GM21390 (cell line): ENCODE results near the gene NRAS.

Experiments
- ATAC-seq: cut with Tn5 transposase; IDR thresholded peaks from one replicate; pipeline ENCODE4 v1.9.1; 2021; ENCODE audit not compliant: unreplicated experiment

NRAS gene

DNA sequence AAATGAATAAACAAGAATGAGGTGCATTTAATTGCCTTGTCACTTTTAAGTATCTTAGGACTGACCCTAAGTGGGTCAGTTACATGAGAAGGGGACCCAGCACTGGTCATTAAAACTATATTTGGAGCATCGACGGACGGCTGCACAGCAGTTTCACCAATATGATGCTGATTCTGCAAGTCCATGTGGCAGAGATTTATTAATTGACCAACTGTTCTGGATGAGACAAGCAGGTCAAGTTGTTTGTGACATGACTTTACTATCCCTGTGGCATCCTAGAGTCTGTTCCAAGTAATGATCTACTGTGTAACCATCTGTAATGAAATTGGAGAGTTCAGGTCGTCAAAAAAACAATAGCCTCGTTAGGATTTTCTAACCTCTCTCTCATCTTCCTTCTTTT, 30.7 kb downstream of the NRAS start:
- ATAC-seq: no peak

DNA sequence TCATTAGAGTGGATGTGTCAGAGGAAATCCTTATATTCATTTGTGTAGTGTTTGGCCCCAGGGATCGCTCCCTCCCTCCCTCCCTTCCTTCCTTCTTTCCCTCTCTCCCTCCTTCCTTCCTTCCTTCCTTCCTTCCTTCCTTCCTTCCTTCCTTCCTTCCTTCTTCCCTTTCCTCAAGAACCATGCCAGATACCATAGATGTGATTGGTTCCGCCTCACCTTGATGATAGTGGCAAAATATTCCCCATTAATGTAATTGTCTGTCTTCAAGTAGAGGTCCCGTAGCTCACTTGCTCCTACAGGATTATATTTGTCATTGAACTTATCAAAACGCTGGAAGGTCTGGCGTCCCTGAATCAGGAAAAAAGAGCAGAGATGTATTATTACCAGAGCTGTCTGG, 38.9 kb downstream of the NRAS start:
- no peak for ATAC-seq

DNA sequence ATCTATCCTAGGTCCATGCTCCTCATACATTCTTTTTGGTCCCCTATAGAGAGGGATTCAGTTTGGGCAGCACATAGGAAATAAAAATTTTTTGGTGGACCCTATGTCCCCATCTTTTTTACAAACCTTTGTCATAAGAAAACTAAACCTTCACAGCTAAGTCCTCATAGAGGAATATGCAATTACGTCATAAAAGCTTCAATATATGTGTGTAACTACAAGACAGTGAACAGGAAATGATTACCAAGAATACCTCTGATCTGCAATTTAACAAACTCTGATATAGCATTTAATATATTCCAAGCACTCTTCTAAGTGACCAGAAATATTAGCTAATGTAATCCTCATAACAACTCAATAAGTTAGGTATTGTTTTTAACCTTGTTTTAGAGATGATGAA, 40.5 kb downstream of the NRAS start:
- no peak for ATAC-seq

DNA sequence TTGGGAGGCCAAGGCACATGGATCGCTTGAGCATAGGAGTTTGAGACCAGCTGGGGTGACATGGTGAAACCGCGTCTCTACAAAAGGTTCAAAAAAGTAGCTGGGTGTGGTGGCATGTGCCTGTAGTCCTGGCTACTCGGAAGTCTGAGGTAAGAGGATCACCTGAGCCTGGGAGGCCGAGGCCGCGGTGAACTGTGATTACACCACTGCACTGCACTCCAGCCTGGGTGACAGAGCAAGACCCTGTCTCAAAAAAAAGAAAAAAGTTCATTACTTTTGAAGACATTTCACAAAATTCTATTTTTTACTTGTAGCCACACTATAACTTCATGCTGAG, 44.7 kb downstream of the NRAS start:
- ATAC-seq: no peak

DNA sequence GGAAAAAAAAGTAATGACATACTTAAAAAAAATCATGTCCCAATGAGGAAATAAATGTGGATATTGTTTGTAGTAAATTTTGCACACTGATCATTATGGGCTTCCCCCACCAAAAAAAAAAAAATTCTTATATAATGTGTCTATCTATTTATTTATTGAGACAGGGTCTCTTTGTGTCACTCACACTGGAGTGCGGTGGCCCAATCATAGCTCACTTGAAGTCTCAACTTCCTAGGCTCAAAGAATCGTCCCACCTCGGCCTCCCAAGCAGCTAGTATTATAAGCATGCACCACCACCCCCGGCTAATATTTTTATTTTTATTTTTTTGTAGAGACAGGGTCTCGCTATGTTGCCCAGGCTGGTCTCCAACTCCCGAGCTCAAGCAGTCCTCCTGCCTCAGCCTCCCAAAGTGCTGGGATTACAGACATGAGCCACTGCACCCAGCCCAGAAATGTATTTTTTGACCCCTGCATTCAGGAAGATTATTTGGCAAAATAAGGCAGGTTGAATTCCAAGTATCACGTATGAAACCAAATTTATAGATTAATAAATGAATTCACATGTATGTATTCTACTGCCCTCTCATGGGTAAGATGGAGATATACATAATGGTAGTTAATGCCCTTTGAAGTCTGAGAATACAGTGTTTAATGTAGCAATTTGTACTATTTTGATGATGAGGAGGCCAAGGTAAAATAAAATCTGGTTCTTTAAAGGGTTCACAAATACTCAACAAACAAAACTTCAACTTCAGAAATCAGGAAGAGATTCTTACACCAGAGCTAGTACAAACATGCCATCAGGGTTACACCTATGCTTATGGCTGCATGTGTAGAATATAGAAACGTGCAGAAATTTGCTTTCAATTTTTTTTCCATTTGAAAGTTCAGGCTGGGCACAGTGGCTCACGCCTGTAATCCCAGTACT, 45.3 kb downstream of the NRAS start:
- no peak for ATAC-seq

DNA sequence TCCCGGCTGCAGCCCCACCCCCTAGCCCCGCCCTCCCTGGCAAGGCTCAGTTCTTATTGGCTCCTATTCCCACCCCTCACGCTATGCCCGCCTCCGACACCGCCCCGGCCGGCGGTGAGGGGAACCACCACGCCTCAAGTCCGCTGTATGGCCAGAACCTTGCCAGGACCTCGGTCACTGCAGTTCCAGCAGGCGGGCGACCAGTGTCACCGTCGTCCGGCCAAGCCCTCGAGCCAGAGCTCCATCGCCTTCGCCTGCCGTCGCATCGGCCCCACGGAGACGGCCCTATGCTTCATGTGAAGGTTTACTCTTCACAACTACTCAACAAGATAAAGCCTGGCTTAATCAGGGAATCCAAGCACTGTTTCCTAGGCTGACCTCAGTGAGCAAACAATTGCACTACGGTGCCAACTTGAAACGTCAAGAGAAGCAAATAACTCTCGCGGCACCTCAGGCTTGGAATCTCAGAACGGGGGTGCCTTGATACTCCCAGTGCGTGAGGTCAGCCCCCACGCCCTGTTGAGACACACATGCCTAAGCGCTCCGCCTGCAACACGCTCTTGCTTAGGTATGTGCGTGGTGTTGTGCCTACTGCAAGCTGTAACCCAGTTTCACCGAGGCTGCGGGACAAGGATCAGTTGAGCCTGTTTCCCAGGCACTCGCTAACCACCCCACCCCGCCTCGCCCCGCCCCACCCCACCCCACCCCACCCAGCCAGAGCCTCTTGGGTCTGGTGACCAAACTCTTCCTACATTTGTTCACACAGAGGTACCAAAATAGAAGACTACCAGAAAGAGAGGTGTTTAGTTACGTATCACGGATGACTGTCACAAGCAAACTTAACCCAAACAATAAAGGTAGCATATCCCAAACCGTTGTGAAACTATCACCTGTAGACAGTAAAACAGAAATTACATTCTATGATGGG, 46.2 kb downstream of the NRAS start:
- peak; percentile 98 for ATAC-seq

DNA sequence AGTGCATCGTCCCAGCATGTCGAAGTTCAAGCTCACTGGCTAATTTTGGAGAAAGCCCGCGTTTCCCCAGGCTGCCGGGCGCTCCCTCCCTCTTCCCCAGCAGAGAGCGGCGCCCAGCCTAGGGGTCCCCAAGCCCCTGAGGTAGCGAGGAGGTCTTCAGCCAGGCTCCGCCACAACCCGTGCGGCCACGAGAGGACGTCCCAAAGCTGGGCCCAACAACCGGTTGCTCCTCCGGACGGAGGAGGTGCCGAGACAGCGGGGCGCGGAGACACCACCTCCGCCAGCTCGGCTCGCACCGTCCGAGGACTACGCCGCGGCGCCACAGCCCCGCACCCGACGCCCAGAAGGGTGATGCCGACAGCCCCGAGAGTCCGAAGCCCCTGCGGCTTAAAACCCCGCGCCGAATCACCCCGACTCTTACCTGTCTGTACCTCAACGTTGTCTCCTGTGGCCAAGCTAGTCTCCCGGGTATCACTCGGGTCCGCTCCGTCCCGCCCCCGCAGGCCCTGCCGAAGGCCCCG, 46.9 kb downstream of the NRAS start, which contains the start of gene DENND2C:
Gene DENND2C (minus strand): TSS at position 488 of the 521 bp plus-strand sequence. CDS start 44,065 bp downstream, outside the sequence.
- ATAC-seq: peak; percentile 60

DNA sequence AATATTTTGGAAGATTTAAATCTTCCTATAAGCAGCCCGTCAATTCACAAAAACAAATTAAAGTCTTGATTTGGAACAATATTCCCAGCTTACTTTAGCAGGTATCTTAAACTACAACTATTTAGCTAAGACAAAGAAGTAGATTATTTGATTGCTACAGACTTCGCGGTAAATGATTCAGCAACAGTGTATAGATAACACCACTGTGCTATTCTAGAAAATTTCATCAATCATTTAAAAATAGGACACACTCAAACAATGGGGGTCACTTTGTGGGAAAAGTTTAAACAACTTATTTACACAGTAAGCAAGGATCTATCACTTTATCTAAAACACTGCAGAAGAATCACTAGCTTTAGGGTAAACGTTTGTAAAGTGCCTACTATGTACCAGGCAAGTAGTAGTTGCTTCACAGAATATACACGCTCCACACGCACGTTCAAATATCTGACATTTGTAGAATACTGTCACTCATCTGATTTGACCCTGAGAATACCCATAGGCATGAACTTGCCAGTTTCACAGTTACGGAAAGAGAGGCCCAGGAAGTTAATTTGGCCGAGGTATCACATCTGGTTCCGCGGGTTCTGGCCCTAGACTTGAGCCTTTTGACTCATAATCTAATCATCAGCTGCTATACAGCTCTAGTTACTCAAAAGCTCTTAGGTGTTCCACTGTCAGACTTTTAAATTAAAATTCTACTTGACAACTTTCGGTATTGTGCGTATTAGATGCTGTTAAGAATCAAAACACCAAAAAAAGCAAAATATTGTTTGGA, 47.6 kb downstream of the NRAS start:
- ATAC-seq: no peak

DNA sequence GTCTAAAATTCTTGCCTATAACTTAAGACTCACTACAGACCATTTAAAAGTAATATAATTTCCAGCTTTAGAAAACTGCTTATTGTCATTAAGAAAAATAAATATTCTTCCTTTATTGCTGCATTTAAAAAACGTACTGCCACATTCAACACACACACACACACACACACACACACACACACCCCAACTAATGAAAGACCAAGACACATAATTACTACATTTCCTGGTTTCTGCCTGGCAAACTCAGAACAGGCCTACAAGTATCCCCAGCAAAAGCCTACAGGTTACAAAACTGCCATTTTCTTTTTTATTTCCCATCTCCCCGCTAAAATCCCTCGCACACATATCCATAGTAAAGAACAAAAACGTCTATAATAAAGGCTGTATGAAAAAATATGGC, 48.2 kb downstream of the NRAS start:
- ATAC-seq: no peak

DNA sequence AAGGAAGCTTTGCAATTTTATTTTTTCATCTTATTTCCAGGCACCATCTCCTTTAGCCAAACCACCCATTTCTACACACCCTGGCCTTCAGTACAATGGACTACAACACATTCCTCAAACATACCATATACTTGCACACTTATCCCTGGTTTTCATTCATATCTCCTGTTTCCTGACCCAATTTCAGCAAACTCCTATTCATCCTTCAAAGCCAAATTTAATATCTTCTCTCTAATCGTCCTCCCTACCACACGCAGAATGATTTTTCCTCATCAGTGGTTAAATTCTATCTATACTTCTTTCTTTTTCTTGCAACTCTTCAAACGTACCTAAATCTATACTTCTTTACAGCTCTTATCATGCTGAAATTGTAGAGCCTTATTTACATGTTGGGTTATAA, 49.6 kb downstream of the NRAS start:
- ATAC-seq: no peak

DNA sequence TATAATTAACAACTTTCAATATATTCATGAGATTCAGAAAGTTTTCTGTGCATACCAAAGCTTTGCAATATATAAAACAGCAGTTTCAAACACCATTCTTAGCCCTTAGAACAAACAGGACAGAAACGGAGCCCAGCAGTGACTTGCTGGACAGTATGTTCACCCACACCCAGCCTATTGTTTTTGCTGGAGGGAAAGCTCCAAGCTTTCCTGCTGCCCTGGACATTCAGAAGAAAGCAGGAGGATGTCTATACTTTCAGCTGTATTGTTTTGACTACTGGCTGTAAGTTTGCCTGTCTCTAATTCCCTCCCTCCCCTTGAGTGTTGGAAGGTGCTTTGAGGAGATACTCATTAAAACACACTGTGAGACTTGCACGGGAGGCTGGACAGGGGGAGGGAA, 56.3 kb downstream of the NRAS start:
- no peak for ATAC-seq
